Posterior cingulate gyrus (tissue), 11 donors: Measurements from ENCODE around the gene ZNF480.
"Not testable (repeated sequence)": the region's sequence is repeated elsewhere in the genome, so short reads cannot be mapped to it uniquely, and the experiment has no call there.

Experiments used
- DNase-seq, 10 donors: peaks; one replicate each; pipeline versions ENCODE4 v3.0.0 to v3.0.0-alpha.2; 2020 to 2021; ENCODE audit warnings: mixed read lengths in 3 of 10
- intact Hi-C: fragments of 100-400 bp; cut with DNase I; formaldehyde crosslinking; loops from one replicate; pipeline ENCODE4 v1.15.1; 2023

ZNF480 gene

DNA sequence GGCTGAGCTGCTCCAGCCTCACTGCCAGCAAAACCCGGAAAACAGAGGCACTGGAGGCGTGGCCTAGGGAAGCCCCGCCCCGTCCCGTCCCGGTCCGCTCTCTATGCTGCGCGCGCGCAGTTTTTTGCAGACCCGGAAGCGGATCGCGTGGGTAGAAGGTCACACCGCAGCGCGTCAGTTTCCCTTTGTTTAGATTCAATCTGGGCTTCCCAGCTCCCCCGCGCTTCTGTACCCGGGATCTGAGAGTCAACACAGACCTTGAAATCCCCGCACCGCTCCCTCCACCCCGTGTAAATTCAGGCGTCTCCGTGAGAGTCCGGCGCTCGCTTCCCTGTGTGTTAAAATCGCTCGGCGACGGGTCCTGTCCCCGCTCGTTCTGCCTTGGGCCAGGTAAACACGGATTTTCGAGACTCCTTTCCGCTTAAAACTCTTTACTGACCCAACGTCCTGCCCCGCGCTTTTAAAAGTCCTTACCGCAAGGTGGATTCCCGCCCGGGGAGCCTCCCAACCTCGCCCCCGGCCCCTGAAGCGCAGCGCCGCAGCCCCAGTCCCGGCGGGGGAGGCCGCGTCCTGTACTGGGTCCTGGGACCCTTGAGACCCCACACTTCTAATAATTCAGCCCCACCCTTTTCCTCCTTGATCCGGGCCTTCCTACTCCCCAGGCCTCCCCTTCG, 39.3 kb downstream of the ZNF480 start, which contains the start of gene ZNF610:
Gene ZNF610, plus strand, starts transcription at position 127 of the 674 bp plus-strand sequence. CDS start 12,930 bp downstream, outside the sequence.
- intact Hi-C loops = loop anchor here (1.0 kb wide), 1 partner anchor 33 kb away; the partner anchor contains the start of gene ZNF880
- peak; percentile 84 to 99 (median 91) for DNase-seq

DNA sequence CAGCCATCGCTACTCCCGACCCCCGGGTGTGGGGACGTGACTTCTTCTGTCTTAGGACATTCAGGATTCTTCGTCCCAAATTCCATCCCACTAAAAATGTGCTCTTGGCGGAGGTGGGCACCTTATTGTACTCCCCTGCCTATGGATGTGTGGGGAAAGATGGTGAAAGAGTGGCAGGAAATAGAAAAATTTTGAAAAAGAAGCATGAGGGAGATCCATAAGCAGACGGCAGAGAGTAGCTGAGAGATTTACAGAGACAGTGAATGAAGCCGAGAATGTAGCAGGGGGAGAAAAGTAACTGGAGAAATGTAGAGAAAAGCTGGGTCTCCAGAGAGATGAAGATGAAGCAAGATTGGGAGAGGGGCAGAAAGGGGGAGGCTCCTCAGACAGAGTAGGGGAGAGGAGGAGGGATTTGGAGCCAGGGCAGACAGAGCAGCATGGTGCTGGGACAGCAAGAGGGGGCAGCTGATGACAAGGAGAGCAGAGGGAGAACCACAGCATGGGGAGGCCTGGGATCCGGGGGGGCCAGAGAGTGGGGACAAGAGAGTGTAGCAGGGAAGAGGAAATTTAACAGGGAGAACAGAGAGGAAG, 39.9 kb downstream of the ZNF480 start:
- intact Hi-C loops = loop anchor here (1.0 kb wide), 1 partner anchor 32 kb away; the partner anchor contains the start of gene ZNF880
- peak in 1 of 10 donors; percentile 41 for DNase-seq

DNA sequence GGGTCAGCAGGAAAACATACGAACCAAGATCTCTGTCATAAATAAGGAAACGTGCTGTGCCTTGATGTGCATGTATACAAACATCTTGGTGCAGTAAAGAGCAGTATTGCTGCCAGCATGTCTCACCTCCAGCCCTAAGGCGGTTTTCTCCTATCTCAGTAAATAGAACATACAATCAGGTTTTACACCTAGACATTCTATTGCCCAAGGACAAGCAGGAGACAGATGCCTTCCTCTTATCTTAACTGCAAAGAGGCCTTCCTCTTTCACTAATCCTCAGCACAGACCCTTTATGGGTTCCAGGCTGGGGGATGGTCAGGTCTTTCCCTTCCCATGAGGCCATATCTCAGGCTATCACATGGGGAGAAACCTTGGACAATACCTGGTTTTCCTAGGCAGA, 42.1 kb downstream of the ZNF480 start:
- intact Hi-C loops = not testable (repeated sequence)

DNA sequence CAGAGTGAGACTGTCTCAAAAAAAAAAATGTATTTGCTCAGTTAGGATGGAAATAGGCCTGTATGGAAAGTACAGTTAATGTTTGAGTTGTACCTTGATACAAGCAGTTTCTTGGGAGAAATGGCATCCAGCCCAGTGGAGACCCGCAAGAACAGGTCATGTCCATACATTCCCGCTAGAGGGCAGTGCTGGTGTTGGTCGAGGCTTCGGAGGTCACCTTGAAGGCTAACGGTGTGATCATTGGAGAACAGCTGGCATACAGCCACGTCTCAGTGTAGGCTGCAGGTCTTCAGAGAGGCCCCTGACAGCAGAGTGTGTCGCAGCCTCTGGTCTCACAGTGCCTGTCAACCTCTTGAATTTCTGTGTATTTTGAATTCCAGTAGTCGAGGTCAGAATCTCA, 46.6 kb downstream of the ZNF480 start:
- intact Hi-C loops = no loop called here
- peak in 6 of 10 donors; percentile 12 to 83 (median 38) for DNase-seq

More for the DNA sequence above, 42.1 kb downstream of the ZNF480 start:
- not testable (repeated sequence) for DNase-seq

DNA sequence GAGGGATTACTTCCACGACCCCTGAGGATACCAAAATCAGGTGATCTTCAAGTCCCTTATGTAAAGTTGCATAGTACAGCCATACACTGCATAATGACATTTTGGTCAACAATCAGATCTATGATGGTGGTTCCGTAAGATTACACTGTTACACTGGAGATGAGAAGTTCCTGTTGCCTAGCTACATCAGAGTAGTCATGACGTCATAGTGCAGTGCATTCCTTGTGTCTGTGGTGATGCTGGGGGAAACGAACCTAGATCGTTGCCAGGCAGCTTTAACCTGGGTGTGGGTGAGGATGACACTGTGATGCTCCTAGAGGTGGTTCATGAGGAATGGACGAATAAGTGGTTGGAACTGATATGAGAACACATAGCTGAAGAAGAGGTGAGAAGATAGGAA, 48.2 kb downstream of the ZNF480 start:
- intact Hi-C loops = no loop called here
- DNase-seq = no peak

DNA sequence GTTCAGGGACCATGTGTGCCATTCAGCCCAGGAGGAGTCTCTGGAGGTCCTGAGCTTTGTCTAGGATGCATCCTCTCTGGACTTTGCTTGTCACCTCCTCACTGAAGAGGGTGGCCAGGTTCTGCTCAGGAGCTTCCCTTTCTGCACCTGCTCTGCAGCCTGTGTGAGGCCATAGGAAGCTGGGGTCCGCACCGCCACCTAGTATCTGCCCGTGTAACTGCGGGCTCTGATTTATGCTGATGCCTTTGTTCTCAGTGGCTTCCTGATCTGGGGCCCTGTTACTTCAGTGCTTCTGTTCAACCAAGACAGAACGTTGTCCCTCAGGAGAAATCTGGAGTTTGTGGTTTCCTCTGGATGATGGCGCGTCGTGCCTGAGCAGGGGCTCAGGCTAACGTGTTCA, 54.5 kb downstream of the ZNF480 start:
- DNase-seq = peak in 1 of 10 donors; percentile 27

DNA sequence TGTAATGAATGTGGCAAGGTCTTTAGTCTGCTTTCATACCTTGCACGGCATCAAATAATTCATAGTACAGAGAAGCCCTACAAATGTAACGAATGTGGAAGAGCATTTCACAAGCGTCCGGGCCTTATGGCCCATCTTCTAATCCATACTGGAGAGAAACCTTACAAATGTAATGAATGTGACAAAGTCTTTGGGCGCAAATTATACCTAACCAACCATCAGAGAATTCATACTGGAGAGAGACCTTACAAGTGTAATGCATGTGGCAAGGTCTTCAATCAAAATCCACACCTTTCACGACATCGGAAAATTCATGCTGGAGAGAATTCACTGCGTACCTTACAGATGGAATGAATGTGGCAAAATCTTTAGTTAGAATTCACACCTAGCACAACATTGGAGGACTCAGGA, 69.5 kb downstream of the ZNF480 start:
- DNase-seq = no peak
- intact Hi-C loops = no loop called here

More for the DNA sequence above, 54.5 kb downstream of the ZNF480 start:
- intact Hi-C loops = no loop called here

DNA sequence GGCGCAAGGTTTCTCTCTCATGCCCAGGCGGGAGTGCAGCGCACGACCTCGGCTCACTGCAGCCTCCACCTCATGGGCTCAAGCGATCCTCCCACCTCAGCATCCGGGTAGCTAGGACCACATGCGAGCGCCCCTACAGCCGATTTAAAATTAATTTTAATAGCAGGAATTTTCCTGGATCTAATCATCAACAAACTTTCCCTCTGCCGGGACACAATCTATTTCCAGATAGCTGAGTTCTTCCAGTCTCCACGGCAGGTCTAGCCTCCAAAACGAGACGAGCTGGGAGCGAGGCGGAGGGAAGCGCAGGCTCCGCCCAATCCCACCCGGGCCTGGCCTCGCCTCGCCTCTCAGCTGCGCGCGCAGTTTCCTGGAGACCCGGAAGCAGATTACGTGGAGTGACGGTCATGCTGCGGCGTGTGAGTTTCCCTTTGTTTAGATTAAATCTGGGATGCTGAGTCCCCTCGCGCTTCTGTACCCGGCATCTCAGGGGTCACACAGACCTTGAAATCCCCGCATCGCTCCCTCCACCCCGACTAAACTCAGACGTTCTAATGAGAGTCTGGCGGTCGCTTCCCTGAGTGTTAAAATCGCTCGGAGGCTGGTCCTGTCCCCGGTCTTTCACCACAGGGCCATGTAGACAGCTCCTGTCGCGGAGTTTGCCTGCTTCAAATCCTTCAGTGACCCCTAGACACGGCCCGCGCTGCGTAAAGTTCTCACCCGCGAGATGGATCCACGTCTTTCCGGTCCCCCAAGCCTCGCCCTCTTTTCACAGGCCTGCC, 72.8 kb downstream of the ZNF480 start, which contains the start of gene ZNF880:
Gene ZNF880, plus strand, starts transcription at position 365 of the 782 bp plus-strand sequence. Its CDS starts 43 bp downstream, at position 408.
- peak; percentile 84 to 99 (median 94) for DNase-seq
- intact Hi-C loops = loop anchor here (1.0 to 2.0 kb wide), 3 partner anchors 27 to 73 kb away; partner anchors contain the start of genes ZNF480, ZNF528 and ZNF610

DNA sequence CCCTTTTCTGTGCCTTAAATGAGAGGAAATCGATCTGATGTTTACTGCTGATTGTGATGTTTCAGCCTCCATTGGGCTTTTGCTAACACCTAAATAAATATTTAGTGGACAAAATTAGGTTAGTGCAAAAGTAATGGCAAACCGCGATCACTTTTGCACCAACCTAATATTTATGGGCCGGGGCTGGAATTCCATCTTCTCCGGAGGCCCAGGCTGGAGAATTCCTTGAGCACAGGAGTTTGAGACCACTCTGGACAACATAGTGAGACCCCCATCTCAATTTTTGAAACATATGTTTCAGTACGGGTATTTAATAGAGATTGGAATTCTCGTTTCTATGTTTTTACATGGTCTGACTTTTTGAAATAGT, 73.4 kb downstream of the ZNF480 start:
- intact Hi-C loops = loop anchor here (2.0 kb wide), 2 partner anchors 26 to 74 kb away; partner anchors contain the start of genes ZNF480 and ZNF528
- no peak for DNase-seq
